NCI-H1417 treated with DMSO at 0.1 percent for 48 hours (cell line): ENCODE data around the gene SAP30L.

Experiments used
- DNase-seq: peaks from one replicate; lab custom pipeline; 2025; lab: John Stamatoyannopoulos, UW

SAP30L gene

DNA sequence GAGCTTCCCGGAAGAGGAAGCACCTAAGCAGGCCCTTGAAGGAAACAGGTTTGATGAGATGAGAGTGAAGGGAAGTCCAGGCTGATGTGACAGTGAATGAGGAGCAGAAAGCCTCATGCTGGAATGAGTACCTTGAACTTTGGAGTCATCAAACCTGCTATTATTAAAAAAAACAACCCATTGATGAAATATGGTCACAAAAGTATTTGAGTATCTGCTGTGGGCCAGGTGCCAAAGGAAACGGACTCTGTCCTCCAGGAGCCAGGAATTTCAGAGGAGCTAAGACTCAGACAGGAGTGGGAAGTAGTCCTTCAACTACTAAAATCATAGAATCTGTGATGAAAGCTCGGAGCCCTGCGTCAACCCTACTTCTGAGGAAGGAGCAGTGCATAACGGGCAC is 20.4 kb downstream of the SAP30L start:
- DNase-seq = no peak

DNA sequence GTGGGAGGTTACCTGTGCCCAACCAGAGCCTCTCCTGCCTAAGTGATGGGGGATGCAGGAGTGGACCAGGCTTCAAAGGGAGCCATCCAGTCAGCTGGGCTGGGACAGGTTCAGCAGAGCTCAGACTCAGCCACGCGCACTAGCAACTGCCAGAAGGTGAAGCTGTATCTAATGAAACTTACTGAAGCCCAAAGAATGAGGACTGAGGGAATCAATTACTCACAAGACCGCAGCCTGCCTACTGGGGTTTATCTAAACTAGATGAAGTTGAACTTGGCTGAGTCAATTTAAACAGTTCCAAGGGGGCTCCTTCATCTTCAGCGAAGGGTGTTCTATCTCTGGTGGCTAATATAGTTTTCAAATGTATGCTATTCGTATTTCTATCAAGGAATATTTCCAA is 20.9 kb downstream of the SAP30L start:
- DNase-seq = no peak

DNA sequence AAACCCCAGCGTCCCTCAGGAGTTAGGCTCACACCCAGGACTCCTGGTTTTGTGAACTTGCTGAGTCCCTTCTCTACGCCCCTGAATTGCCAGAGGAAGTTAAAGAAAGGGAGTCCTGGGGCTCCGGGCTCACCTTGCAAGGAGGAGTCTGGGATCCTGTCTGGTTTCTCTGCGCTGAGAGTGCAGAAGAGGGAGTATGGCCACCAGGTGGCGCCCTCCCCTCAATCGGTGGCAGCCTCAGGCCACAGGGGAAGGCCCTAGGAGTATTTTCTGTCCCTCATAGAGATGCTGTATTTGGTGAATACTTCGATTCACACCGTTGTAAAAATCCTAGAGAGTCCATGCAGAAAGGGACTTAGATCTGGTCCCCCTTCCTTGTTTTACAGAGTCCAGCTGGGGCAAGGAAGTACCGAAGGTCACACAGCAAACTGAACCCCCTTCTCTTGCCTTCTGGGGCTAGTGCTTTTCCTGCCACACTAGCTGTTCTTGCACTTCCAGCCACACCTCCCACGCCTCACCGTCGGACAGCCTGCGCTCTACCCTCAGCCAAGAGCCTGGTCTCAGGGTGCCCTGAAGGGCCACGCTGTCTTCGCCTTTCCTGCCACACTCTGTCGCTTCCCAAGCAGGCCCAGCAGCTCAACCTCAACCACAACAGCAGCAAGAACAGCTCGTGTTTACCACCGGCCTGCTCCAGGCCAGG is 22.0 kb downstream of the SAP30L start:
- DNase-seq = peak; percentile 15

DNA sequence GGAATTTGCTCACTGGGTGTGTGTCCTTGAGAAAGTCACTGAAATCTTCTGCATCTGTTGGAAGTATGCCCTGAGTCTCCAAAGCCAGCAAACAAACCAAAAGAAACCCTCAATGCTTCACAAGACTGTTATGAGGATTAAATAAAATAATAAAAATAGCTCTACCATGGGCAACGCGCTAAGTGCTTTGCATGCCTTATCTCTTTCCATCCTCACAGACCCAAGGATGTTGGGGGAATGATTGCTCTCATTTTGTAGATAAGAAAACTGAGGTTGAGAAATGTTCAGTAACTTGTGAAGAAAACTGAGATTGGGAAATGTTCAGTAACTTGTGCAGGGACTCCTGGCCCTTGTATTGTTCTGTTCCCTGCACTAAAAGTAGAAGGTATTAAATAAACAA is 24.3 kb downstream of the SAP30L start:
- DNase-seq = no peak

DNA sequence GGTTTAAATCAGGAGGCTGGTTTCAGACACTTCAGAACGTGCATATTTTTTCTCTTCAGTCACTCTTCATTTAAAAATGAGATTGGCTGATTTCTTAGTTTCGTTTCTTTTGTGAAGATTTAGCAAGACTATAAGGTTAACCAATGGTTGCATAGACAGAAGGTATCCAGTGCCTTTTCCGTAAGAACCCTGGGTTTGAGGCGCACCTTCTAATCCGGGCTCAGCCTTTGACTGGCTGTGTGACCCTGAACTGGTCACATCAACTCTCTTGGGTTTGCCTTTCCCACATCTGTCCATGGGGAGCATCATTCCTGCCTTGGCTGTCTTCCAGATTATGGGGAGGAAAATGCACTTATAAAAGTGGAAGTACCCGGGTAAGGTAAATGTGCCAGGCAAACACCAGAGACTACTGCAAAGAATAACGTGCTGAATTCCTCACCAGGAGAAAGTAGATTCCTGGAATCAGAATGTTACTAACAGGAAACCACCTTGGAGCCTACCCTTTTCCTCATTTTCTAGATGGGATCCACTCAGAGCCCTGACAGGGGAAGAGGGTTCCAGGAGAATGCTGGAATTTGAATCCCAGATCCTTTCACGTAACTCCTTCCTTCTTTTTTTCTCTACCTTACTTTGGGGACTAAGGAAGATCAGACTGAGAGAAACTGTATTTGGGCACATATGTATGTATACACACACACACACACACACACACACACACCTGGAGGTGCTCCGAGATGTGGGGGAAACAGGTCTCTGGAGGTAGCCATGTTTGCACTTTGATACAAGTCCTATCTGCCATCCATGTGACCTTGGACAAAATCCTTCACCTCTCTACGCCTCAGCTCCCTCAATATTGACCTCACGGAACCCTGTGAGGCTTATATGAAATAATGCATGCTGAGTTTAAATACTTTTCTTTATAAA is 25.4 kb downstream of the SAP30L start:
- DNase-seq = no peak

DNA sequence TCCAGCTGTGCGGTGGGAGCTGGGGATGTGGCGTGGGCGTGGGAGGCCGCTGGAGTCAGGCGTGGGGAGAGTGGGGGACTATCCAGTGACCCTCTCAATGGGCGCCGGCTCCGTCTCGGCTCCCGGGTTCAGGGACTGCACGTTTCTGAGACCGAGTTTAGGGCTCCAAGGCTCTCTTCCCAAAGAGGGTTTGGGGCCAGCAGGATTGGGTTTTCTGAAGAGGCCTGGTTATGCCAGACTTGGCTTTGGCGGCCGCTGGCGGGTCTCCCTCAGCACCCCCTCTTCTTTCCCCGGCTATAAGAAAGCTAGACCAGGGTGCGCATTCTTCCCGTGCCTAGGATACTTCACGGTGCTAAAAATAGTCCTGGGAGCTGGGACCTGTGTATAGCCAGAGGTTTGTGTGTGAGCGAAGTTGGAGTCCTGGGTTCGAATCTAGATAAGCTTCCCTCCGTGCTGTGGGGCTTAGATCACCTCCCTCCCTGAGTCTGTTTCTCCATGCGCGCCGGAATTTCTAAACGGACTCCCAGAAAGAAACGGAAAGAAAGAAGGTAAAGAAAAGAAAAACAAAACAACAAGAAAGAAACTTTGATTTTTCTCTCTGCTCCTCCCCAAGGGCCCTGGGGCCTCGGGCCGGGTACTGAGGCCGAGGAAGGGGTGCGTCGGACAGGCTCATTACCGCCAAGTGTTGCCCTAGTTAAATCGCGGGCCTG is 27.2 kb downstream of the SAP30L start:
- no peak for DNase-seq

DNA sequence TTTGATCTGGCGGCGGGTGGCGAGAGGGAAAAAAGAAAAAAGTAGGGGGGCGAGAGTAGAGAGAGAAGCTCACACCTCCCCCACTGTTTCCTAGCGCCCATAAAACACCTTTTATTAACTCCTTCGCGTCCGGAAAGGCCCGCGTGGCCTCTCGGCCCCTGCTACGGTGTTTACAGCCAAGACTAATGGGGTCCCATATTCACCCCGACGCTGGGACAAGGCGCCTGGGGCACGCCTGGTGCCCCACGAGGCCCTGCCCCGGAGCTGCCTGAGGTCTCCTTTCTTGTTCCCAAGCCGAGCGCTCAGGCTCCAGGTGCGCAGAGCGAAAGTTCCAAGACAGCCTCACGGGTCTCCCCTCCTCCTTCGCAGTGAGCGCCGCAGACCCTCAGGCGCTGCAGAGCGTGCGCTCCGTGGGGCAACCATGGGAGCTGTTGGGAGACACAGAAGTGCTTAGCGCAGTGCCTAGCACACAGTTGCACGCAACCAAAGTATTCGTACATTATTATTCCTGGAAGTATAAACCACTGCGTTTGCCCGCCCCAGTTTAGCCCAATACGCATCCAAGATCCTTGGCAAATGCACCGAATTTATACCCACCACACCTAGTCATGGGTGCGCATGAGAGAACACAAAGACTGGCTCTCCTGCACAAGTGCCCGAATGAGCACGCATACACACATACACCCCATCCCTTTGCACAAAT is 27.9 kb downstream of the SAP30L start:
- no peak for DNase-seq

DNA sequence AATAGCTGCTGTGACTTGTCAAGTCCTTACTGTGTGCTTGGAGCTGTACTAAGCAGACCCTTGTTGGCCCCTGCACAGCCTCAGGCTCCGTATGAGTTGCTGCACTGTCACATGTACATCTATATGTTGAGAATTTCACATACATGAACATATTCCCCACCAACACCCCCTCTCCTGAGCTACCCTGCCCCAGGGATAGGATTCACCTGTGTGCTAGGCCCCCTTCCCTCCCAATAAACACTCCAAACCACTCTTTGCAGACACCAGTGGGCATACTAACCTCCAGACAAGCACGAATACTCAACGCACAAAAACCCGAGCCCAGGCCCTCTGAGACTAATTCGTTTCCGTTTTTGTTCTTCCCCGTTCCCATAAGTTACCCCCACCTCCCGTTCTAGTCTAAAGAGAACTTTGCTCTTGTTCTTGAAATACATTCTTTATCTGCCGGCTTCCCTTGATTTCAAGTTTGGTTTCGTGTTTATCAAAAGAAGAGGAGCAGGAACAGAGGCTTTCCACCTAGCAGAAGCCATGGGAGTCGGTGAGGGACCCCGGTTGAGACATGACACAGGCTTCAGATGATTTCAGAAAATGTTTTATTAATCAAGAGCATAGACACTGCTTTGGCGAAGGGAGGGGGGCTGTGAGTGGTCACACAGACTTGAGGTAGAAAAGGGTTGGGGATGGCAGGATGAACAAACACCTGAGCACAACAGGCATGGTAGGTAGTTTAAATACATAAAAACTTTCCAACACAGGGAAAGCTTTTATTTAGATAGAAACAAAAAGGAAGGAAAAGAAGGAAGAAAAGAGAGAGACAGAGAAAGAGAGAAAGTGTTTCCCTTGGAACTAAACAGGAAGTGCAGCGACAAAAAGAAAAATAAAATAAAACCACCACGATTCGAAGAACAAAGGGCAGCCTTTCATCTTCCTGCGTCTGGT is 28.9 kb downstream of the SAP30L start:
- no peak for DNase-seq

DNA sequence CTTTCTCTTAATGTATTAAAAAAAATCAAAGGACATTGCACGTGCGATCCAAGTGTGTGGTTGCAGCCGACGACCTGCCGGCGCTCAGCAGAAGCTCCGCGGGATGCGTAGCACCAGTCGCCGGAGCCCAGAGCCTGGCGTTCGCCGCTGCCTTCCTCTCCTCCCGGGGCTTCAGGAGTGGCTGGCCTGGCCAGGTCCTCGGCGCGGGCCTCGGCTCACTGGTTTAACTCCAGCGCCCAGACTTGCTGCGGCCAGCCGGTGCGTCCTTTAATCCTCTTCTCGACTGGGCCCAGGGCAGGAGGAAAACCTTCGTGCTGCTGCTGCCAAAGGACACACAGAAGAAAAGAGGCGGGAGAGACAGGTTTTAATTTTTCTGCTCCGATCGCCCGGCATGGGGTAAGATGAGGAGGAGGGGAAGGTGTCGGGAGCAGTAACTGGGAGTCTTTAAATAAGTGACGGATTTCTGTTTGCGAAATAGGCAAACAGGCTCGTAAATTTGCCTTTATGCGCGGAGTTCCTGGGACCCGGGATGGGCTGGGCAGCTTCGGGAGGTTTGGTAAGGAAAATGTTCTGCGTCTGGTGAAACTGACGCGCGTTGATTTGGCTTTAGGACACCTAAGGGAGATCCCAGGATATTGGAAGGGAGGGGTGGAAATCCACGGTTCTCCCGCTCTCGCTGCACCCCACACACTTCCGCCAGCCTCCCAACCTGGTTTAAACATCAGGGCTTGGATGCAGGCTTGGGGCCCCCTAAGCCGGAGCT is 30.0 kb downstream of the SAP30L start:
- no peak for DNase-seq

DNA sequence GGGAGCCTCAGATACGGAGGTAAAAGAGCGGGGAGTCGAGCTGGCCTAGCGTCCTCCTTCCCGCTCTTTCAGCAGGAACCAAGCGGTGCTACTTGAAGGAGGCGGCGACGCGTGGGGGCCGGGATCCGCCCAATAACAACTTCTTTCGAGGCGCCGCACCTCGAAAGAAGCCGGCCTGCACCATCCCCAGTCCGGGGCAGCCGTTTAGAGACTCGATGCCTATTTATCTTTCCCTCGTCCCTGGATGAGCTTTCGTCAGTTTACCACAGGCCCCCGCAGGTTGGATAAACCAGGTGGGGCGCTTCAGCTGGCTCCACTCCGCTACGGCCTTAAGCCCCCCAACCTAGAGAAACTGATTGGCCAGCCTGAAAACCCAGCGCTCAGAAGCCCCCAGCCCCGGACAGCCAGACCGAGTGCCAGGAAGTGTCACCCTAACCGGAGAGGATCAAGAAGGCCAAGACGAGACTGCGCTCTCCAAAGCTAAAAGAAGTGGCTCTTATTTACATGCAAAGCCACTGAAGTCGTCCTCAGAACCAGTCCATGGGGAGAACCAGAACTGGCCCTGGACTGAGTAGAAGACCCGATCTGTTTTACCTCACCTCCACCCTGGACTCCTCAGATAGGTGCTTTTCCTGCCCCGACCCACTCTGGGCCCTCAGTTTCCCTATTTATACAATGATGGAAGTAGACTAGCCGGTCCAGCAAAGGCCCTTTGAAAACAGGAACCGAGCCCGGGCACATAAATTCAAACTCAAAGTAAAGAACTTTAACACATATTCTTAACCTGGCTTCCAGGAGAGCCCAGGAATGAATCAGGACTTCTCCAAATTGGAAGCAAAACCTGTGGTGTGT is 30.8 kb downstream of the SAP30L start:
- DNase-seq = no peak

DNA sequence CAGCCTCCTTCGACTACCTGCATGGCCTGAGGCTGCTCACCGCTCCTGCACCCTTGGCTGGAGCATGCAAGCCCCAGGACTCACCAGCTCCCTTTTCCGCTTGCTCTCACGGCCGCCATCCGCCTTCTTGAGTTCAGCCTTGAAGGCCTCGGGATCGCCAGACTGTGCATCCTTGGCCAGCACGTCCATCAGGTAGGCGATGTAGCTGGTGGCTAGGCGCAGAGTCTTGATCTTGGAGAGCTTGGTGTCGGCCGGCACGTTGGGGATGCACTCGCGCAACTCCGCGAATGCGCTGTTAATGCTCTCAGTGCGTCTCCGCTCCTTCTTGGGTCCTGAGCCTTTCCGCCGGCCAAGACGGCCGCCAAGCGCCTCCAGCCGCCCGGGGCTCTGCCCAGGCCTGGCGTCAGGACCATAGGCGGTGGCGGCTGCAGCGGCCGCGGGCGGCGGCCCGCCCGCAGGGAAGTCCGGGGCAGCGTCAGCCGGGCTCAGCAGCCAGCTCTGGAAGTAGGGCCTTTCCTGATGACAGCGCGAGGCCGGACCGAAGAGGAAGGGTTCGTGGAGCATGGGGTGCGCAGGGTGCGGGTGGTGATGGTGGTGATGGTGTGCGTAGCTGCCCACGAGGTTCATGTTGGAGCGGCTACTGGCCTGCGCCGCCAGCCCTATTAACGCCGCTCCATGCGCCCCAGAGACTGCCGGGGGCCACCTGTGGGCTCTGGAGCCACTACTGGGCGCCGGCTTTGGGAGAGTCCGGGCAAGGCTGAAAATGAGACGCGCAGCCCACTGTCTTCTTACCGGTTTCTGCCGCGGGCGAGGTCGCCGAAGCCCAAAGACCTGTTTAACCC is 31.8 kb downstream of the SAP30L start:
- DNase-seq = no peak

DNA sequence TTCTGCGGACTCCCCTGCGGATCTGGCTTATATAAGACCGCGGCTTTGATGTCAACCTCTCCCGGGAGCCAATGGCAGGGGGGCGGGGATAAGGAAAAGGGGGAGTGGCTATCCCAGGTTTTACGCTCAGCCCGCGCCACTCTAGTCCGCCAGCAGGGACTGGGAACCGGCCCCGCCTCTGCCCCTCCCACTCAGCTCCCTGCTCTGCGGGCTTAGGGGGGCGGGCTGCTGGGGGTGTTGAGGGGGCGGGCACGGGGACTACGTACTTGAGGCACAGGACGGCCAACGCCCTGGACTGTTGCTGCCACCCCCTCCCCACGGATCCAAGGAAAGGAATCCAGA is 32.4 kb downstream of the SAP30L start, which contains the start of gene HAND1:
HAND1 (minus strand) TSS at position 4 of the 342 bp plus-strand sequence. CDS start 219 bp downstream, outside the sequence.
- peak; percentile 9 for DNase-seq

DNA sequence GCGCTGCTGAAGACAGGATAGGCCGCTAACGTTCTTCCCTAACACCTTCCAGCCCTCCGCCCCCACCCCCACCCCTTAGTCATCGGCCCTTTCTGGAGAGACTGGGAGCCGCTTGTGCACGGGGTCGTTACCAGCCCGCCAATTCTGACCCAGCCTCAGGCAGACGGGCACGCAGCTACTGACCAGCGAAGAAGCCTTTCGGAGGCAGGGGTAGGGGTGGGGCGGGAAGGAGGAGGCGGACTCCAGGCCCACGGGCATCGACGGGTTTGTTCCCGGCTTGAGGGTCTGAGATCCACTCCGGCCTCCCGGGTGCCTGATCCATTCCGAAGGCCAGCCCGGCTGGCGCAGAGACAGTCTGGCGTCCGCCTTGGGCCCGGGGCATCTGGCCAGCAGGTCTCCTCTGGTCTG is 33.0 kb downstream of the SAP30L start:
- no peak for DNase-seq

DNA sequence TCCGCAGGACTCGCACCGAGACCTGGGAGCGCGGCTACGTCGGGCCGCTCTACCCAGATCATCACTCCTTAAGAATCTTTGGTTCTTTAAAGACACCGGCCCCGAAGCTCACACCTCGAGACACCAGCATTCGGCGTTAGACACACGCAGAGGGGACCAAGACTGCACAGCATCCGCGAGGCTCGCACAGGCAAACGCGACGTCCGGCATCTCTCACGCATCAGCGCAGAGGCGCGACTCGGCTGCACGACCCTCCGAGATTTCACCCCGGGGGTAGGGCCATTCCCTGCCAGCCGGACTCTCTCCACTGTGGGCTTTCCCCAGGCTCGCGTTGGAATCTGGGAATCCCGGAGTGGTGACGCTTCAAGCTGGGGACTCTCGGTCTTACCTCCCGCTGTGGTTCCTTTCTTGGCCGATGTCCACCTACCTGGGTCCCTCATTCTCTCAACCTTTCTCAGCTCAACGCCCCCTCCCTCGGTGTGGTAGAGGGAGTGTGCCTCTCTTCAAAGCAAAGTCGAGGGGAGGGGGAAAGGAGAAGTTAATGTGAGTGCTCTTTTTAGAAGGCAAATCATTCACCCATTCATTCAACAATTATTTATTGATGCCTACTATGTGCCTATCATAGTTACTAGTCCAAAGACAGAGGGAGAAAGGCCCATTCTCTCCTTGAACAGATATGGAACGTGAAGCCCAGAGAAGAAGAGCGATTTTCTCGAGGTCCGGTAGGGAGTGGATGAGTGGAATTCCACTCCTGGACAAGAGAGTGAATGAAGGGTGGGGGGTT is 33.6 kb downstream of the SAP30L start:
- no peak for DNase-seq

DNA sequence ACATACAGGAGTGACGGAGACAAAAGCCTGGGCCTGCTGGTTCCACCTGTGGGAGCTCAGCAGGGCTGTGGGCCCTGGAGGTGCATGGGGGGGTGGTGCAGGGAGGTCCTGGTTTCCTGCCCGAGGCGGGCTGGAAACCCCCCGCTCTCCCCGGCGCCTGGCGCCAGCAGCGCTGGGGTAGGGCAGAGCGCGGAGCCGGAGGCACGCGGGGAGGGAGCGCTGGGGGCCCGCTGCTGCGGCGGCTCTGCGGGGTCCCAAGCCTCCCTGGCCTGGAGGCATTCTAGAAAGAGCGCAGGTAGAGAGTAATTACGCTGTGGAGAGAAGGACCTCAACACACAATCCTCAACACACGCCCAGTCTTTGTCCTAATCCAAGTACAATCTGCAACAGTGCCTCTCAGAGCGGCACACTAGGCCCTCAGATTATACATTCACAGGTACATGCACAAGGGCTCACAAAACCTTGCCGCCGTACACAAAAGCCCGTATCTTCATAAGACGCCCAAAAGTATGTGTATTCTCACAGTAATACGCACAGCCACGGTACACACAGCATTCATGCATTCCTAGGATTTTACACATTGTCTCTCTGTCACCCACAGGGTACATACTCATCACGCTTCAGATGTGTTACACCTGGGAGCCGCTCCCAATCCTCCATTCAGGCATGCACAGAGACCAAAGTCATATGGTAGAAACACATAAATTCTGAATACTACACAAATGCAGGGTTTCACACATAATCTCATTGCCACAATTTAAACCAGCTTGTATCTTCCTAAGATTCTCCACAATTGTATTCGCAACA is 34.4 kb downstream of the SAP30L start:
- DNase-seq = no peak

DNA sequence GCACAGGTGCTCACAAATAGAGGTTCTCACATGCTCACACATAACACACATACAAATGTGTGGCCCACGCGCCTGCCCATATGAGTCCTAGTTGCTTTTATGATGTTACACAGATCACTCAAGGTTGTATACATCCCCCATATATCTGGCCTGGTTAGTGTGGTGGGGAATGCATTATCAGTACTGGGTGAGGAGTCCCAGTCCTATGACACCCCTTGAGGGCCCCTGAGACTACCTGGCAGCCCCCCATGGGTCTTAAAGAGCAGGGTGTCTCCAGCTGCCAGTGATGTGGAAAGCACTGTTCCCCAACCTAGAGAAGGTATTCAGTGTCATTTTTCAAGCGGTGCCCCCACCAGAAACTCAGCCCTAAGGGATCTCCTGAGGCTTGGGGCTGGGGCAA is 35.0 kb downstream of the SAP30L start:
- DNase-seq = no peak
